Hepatocyte (in vitro differentiated cells): ENCODE measurements around the gene FAM184A. TPM values are rescaled to one million over a fixed set of nuclear protein-coding genes. Genes with fewer than 3 reads are reported as not detected.
A peak's percentile ranks its signal among the peaks of the same experiment; 100 is the strongest.

ENCODE experiments used
- DNase-seq: peaks from one replicate; pipeline ENCODE4 v3.0.0-alpha.2; 2016; ENCODE audit warnings: low spot score
- H2AFZ ChIP-seq: fragments of 200-600 bp; sonication (generic); 2 replicates; pipeline ENCODE4 v1.6.0; 2016; ENCODE audit warnings: antibody characterized with exemption, mild to moderate bottlenecking
- H3K27ac ChIP-seq: fragments of 200-600 bp; sonication (generic); 2 replicates; pipeline ENCODE4 v1.5.1; 2016; ENCODE audit warnings: mild to moderate bottlenecking
- H3K27me3 ChIP-seq: fragments of 200-600 bp; sonication (generic); 2 replicates; pipeline ENCODE4 v1.6.1; 2016
- H3K36me3 ChIP-seq: fragments of 200-600 bp; sonication (generic); replicated peaks from 2 replicates; pipeline ENCODE4 v1.5.1; 2016; ENCODE audit warnings: low read depth; ENCODE audit not compliant: insufficient read depth
- H3K4me1 ChIP-seq: fragments of 200-600 bp; sonication (generic); 2 replicates; pipeline ENCODE4 v1.5.1; 2016; ENCODE audit warnings: mild to moderate bottlenecking, moderate library complexity; ENCODE audit not compliant: insufficient read depth
- H3K4me2 ChIP-seq: fragments of 200-600 bp; sonication (generic); 2 replicates; pipeline ENCODE4 v1.6.0; 2016
- H3K4me3 ChIP-seq: fragments of 200-600 bp; sonication (generic); 2 replicates; pipeline ENCODE4 v1.5.1; 2016; ENCODE audit warnings: mild to moderate bottlenecking
- H3K79me2 ChIP-seq: fragments of 200-600 bp; sonication (generic); 2 replicates; pipeline ENCODE4 v1.6.0; 2017; ENCODE audit warnings: mild to moderate bottlenecking
- H3K9me2 ChIP-seq: fragments of 200-600 bp; sonication (generic); replicated peaks from 2 replicates; pipeline ENCODE4 v1.6.0; 2017; ENCODE audit warnings: mild to moderate bottlenecking; ENCODE audit not compliant: insufficient read depth
- H3K9me3 ChIP-seq: fragments of 200-600 bp; sonication (generic); 2 replicates; pipeline ENCODE4 v1.5.1; 2016; ENCODE audit warnings: low read depth, mild to moderate bottlenecking
- H4K20me1 ChIP-seq: fragments of 200-600 bp; sonication (generic); 2 replicates; pipeline ENCODE4 v1.6.0; 2016; ENCODE audit warnings: mild to moderate bottlenecking; ENCODE audit not compliant: insufficient read depth, poor library complexity, severe bottlenecking
- CTCF ChIP-seq: fragments of 200-600 bp; sonication (generic); IDR thresholded peaks from 2 replicates; pipeline ENCODE4 v1.5.1; 2016; ENCODE audit warnings: antibody characterized with exemption, mild to moderate bottlenecking; ENCODE audit not compliant: poor library complexity
- EZH2 ChIP-seq: fragments of 200-600 bp; sonication (generic); IDR thresholded peaks from 2 replicates; pipeline ENCODE4 v1.6.1; 2016; ENCODE audit warnings: antibody characterized with exemption, mild to moderate bottlenecking, borderline replicate concordance
- EZH2phosphoT487 ChIP-seq: fragments of 200-600 bp; sonication (generic); IDR thresholded peaks from one replicate; pipeline ENCODE4 v1.6.1; 2018; ENCODE audit warnings: antibody characterized with exemption, mild to moderate bottlenecking, low read depth, moderate library complexity; ENCODE audit not compliant: unreplicated experiment, severe bottlenecking
- WGBS: methylation state at CpG from one replicate; pipeline ENCODE4 v1.1.6; 2016; ENCODE audit warnings: low lambda C conversion rate; ENCODE audit errors: missing lambda C conversion rate; 5-methylcytosine and 5-hydroxymethylcytosine counted together
- polyA plus RNA-seq: library from polyadenylated mRNA; unstranded; fragments of >200 nt; fragmentation: Nextera tagmentation; extraction: Ambion mirVana; gene quantifications from 2 replicates; pipeline ENCODE4 v1.2.1, GENCODE V29; 2016
- total RNA-seq: library from RNA; depleted of rRNA; stranded (reverse); fragments of >200 nt; gene quantifications from 2 replicates; pipeline ENCODE4 v1.2.3, GENCODE V29; 2014

Gene FAM184A
- total and polyA plus RNA-seq, 2 experiments from 2014 or later = 5.6 to 14.1 TPM

- Histone ChIP-seq H3K79me2 (no peaks in the 10 kb centered on the region), H3K27me3 (no peaks in the 10 kb centered on the region), H3K4me3 (no peak overlapping the region), H3K27ac (peak overlapping the region; percentile 27), H3K9me3 (no peaks in the 10 kb centered on the region), H4K20me1 (no peaks in the 10 kb centered on the region), H3K36me3 (no peaks in the 10 kb centered on the region), H3K4me2 (peak overlapping the region; percentile 23), H3K4me1 (no peaks in the 10 kb centered on the region), H3K9me2 (no peaks in the 10 kb centered on the region), H2AFZ (peak overlapping the region; percentile 49)
- DNase-seq = peak; percentile 44
- WGBS = 54% methylated on average over 6 of the region's 6 CpGs
- no peak for TF ChIP-seq CTCF
- TF ChIP-seq EZH2phosphoT487 = no peak
- TF ChIP-seq EZH2 = no peak
Observed at GRCh38 chr6:119096721-119097565, 18.5 kb upstream of the FAM184A start.

DNA sequence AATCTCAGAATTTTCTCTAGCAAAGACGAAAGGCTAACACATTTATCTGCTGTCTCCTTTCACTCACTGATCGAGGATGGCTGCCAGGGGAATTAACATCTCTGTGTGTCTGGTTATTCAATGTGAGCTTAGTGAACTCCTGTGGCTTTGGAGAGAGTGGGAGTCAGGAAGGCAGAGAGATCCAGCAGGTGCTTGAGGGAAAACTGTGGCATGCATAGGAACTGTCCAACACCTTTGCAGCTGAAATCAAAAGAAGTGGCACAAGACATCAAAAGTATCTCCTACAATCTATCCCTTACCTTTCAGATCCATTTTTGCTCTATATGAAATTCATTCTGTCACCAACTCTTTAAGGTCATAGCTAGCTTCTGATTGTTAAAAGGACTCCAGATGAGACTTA lies 11.8 kb upstream of the FAM184A start:
- Histone ChIP-seq H3K4me3 (no peak overlapping the region), H2AFZ (no peak overlapping the region), H4K20me1 (no peaks in the 10 kb centered on the region), H3K4me2 (no peak overlapping the region), H3K36me3 (no peaks in the 10 kb centered on the region), H3K27me3 (no peaks in the 10 kb centered on the region), H3K9me2 (no peaks in the 10 kb centered on the region), H3K4me1 (no peaks in the 10 kb centered on the region), H3K27ac (no peak overlapping the region), H3K9me3 (no peaks in the 10 kb centered on the region), H3K79me2 (no peaks in the 10 kb centered on the region)
- peak; percentile 23 for DNase-seq
- TF ChIP-seq CTCF = no peak
- 57% methylated on average over 2 of the region's 2 CpGs for WGBS

- H3K36me3 ChIP-seq = no peaks in the 10 kb centered on the region
- H3K79me2 ChIP-seq = no peaks in the 10 kb centered on the region
- no peaks in the 10 kb centered on the region for H3K4me1 ChIP-seq
- H2AFZ ChIP-seq = no peak overlapping the region
- no peaks in the 10 kb centered on the region for H3K27me3 ChIP-seq
- no peak overlapping the region for H3K4me3 ChIP-seq
- no peak for DNase-seq
- no peaks in the 10 kb centered on the region for H3K9me3 ChIP-seq
- H3K9me2 ChIP-seq = no peaks in the 10 kb centered on the region
- WGBS = 94% methylated on average over 1 of the region's 1 CpG
- TF ChIP-seq EZH2 (no peak), CTCF (no peak), EZH2phosphoT487 (no peak)
- H3K27ac ChIP-seq = no peak overlapping the region
- H3K4me2 ChIP-seq = no peak overlapping the region
- no peaks in the 10 kb centered on the region for H4K20me1 ChIP-seq
Observed at GRCh38 chr6:119084784-119085183, 6.3 kb upstream of the FAM184A start.

- Histone ChIP-seq H3K4me2 (no peak overlapping the region), H2AFZ (no peak overlapping the region), H3K27ac (no peak overlapping the region), H3K36me3 (no peaks in the 10 kb centered on the region), H3K4me3 (no peak overlapping the region), H3K9me2 (no peaks in the 10 kb centered on the region), H3K27me3 (no peaks in the 10 kb centered on the region), H3K9me3 (no peaks in the 10 kb centered on the region), H4K20me1 (no peaks in the 10 kb centered on the region), H3K4me1 (no peaks in the 10 kb centered on the region), H3K79me2 (no peaks in the 10 kb centered on the region)
- TF ChIP-seq EZH2phosphoT487 = no peak
- no peak for TF ChIP-seq EZH2
- TF ChIP-seq CTCF = no peak
- no peak for DNase-seq
- 86% methylated on average over 5 of the region's 5 CpGs for WGBS
Observed at GRCh38 chr6:119083007-119083406, 4.5 kb upstream of the FAM184A start.
